Measurements from ENCODE around the gene ANGEL1. TPM values are rescaled to one million over a fixed set of nuclear protein-coding genes. Genes with fewer than 3 reads are reported as not detected.

The ANGEL1 gene
- polyA plus RNA-seq, 1 of the 3 experiments (the other 2 are of a cell fraction), result 14.1 TPM

DNA sequence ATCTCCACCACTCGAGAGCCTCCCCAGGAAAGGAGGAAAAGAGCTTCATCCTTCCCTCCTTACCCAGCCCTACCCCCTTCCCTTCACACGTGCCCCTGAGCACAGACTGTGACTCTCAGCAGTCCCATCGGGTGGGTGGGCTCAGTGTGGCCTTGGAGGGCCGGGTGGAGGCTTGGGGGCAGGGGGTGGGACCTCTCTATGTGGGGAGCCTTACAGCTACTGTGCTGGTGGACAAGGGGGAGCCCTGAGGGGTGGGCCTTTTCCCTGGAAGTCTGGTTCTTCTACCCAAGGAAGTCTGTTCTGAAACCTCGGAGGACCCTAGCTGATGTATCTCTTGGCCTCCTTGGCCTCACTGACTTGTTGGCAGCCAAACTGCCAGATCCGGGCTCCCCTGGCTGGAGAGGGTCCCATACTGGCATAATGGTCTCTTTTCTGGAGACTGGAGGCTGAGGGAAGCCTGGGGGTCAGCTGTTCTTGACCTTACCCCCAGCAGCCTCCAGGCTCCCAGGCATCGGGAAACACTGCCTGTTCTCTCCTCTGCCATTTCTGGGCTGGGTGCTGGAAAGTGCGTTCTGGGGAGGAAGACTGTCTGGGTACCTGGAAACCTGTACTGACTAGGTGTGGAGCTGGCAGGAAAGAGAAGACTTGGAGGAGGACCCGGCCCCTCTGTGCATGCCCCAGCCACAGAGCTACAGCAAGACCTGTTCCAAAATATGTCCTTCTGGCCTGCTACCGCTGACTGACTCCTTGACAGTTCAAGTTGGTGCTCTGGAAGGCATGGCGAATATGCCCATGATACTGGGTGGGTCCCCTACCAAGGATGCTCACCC lies 43.8 kb downstream of the ANGEL1 start (continued):
- TF ChIP-seq, protein P1, sequence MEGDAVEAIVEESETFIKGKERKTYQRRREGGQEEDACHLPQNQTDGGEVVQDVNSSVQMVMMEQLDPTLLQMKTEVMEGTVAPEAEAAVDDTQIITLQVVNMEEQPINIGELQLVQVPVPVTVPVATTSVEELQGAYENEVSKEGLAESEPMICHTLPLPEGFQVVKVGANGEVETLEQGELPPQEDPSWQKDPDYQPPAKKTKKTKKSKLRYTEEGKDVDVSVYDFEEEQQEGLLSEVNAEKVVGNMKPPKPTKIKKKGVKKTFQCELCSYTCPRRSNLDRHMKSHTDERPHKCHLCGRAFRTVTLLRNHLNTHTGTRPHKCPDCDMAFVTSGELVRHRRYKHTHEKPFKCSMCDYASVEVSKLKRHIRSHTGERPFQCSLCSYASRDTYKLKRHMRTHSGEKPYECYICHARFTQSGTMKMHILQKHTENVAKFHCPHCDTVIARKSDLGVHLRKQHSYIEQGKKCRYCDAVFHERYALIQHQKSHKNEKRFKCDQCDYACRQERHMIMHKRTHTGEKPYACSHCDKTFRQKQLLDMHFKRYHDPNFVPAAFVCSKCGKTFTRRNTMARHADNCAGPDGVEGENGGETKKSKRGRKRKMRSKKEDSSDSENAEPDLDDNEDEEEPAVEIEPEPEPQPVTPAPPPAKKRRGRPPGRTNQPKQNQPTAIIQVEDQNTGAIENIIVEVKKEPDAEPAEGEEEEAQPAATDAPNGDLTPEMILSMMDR (IDR thresholded peaks at IDR 0.05), result no peak
- TF ChIP-seq, protein P2, sequence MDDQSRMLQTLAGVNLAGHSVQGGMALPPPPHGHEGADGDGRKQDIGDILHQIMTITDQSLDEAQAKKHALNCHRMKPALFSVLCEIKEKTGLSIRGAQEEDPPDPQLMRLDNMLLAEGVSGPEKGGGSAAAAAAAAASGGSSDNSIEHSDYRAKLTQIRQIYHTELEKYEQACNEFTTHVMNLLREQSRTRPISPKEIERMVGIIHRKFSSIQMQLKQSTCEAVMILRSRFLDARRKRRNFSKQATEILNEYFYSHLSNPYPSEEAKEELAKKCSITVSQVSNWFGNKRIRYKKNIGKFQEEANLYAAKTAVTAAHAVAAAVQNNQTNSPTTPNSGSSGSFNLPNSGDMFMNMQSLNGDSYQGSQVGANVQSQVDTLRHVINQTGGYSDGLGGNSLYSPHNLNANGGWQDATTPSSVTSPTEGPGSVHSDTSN (IDR thresholded peaks at IDR 0.05), result no peak
- TF ChIP-seq, protein P3, sequence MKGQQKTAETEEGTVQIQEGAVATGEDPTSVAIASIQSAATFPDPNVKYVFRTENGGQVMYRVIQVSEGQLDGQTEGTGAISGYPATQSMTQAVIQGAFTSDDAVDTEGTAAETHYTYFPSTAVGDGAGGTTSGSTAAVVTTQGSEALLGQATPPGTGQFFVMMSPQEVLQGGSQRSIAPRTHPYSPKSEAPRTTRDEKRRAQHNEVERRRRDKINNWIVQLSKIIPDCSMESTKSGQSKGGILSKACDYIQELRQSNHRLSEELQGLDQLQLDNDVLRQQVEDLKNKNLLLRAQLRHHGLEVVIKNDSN (IDR thresholded peaks at IDR 0.05; ENCODE audit: borderline replicate concordance, low read depth), result no peak
- TF ChIP-seq RCOR1 (IDR thresholded peaks at IDR 0.05; ENCODE audit: low read length) (no peak), RFX5 (IDR thresholded peaks at IDR 0.05; ENCODE audit: low read length) (no peak), RAD21 (IDR thresholded peaks at IDR 0.05; ENCODE audit: low read length) (no peak), TCF12 (IDR thresholded peaks at IDR 0.05) (no peak), FOXJ3 (CRISPR knock-in tag; IDR thresholded peaks at IDR 0.05) (no peak), MXI1 (IDR thresholded peaks at IDR 0.05; ENCODE audit: low read depth, low read length) (no peak), POLR2AphosphoS5 (IDR thresholded peaks at IDR 0.05; ENCODE audit: low read depth, low read length) (no peak), MEF2A (IDR thresholded peaks at IDR 0.05; ENCODE audit: borderline replicate concordance, low read depth) (no peak), CHD2 (IDR thresholded peaks at IDR 0.05; ENCODE audit: low read length, partially characterized antibody) (no peak)

- CTCF ChIA-PET, result interaction anchor here (1.1 to 5.7 kb wide), 4 partner anchors 17 to 104 kb away, joined by 4 to 23 read pairs (median 10); no protein-coding TSS in a partner anchor
- Histone ChIP-seq H3K4me3 (ENCODE audit: low read depth in 2 of 2, low read length in 1 of 2) (no peak overlapping the region), H3K27me3 (ENCODE audit: insufficient read depth) (no peaks in the 10 kb centered on the region), H3F3A (replicated peaks; ENCODE audit: insufficient read depth) (peaks cover 2% of the 10 kb centered on the region), H3K9me3 (no peaks in the 10 kb centered on the region), H3K4me1 (ENCODE audit: control insufficient read depth in 1 of 2, insufficient read depth in 2 of 2, low read depth in 1 of 2, low read length in 1 of 2) (peaks cover 5 to 38% of the 10 kb centered on the region in 2 experiments; a peak in 2 of 4 replicates), H3K36me3 (replicated peaks in 1 of 2; ENCODE audit: control insufficient read depth in 1 of 2, insufficient read depth in 2 of 2, low read length in 1 of 2) (no peaks in the 10 kb centered on the region), H2AFZ (ENCODE audit: low read depth) (no peak overlapping the region), H3K27ac (ENCODE audit: low read depth in 2 of 2, low read length in 1 of 2) (peak overlapping the region in 1 of 2 experiments; percentile 75; a peak in 2 of 4 replicates), H4K20me1 (ENCODE audit: insufficient read depth) (no peaks in the 10 kb centered on the region), H3K79me2 (ENCODE audit: insufficient read depth) (no peaks in the 10 kb centered on the region), H3K4me2 (no peak overlapping the region), H3K9ac (no peak overlapping the region), H3K9me2 (no peaks in the 10 kb centered on the region)
- 80% methylated on average over 14 of the region's 15 CpGs for WGBS (ENCODE audit: low lambda C conversion rate)
- POLR2A ChIA-PET, result no interaction called here
- DNase-seq, result peak; percentile 76
- no peak for TF ChIP-seq ELF1 (IDR thresholded peaks at IDR 0.05)
- TF ChIP-seq, protein P1 (IDR thresholded peaks at IDR 0.05), result no peak
- no peak for TF ChIP-seq EZH2phosphoT487 (IDR thresholded peaks at IDR 0.05; ENCODE audit: borderline replicate concordance, low read depth)
- no peak for TF ChIP-seq RXRA (IDR thresholded peaks at IDR 0.05; ENCODE audit: borderline replicate concordance, low read depth)
- no peak for TF ChIP-seq RAD21 (IDR thresholded peaks at IDR 0.05; ENCODE audit: low read length)
- TF ChIP-seq, protein P2 (IDR thresholded peaks at IDR 0.05), result no peak
- TF ChIP-seq RFX5 (IDR thresholded peaks at IDR 0.05; ENCODE audit: low read length), result no peak
- TF ChIP-seq NFIC (IDR thresholded peaks at IDR 0.05; ENCODE audit: borderline replicate concordance), result no peak
- TF ChIP-seq, protein P3 (IDR thresholded peaks at IDR 0.05; ENCODE audit: borderline replicate concordance, low read depth), result no peak
- no peak for TF ChIP-seq RCOR1 (IDR thresholded peaks at IDR 0.05; ENCODE audit: low read length)
- TF ChIP-seq MAX (IDR thresholded peaks at IDR 0.05; ENCODE audit: low read depth), result no peak
- no peak for TF ChIP-seq GATA2 (CRISPR knock-in tag; IDR thresholded peaks at IDR 0.05)
- TF ChIP-seq TCF12 (IDR thresholded peaks at IDR 0.05), result no peak
Measured at GRCh38 chr14:76767681-76768656, 44.7 kb downstream of the ANGEL1 start.

All from SK-N-SH (cell line).